Osteoblast (primary cell): ENCODE measurements around the gene RECQL. TPM values are rescaled to one million over a fixed set of nuclear protein-coding genes. Genes with fewer than 3 reads are reported as not detected.

Experiments used
- DNase-seq: peaks from one replicate; pipeline ENCODE4 v3.0.0; 2011; ENCODE audit warnings: low spot score, mixed read lengths; ENCODE audit not compliant: insufficient read length; ENCODE audit errors: missing footprints
- H2AFZ ChIP-seq: 2 replicates; pipeline ENCODE4 v1.6.0; 2011; ENCODE audit warnings: mild to moderate bottlenecking, low read length
- H3K27ac ChIP-seq: 2 replicates; pipeline ENCODE4 v1.5.1; 2011; ENCODE audit warnings: mild to moderate bottlenecking, low read depth, low read length, moderate library complexity
- H3K27me3 ChIP-seq: 2 replicates; pipeline ENCODE4 v1.6.0; 2012; ENCODE audit warnings: mild to moderate bottlenecking, control low read depth, inconsistent platforms, low read length, moderate library complexity; ENCODE audit not compliant: insufficient read depth
- H3K36me3 ChIP-seq: 2 replicates; pipeline ENCODE4 v1.5.1; 2011; ENCODE audit warnings: mild to moderate bottlenecking, low read length, control low read depth, moderate library complexity; ENCODE audit not compliant: insufficient read depth
- H3K4me1 ChIP-seq: 2 replicates; pipeline ENCODE4 v1.5.1; 2011; ENCODE audit warnings: mild to moderate bottlenecking, low read length, control low read depth, moderate library complexity; ENCODE audit not compliant: insufficient read depth
- H3K4me2 ChIP-seq: 2 replicates; pipeline ENCODE4 v1.6.0; 2011; ENCODE audit warnings: mild to moderate bottlenecking, low read length; ENCODE audit not compliant: insufficient read depth
- H3K4me3 ChIP-seq: fragments of 200-600 bp; sonication (generic); 3 replicates; pipeline ENCODE4 v1.5.1; 2012; ENCODE audit warnings: mild to moderate bottlenecking, low read length, inconsistent platforms; ENCODE audit not compliant: insufficient read depth
- H3K79me2 ChIP-seq: 2 replicates; pipeline ENCODE4 v1.6.0; 2012; ENCODE audit warnings: mild to moderate bottlenecking, low read length, control low read depth, inconsistent platforms; ENCODE audit not compliant: insufficient read depth
- H3K9me3 ChIP-seq: 2 replicates; pipeline ENCODE4 v1.5.1; 2011; ENCODE audit warnings: low read depth, low read length, control low read depth
- H4K20me1 ChIP-seq: 2 replicates; pipeline ENCODE4 v1.6.0; 2012; ENCODE audit warnings: mild to moderate bottlenecking, low read length, control low read depth; ENCODE audit not compliant: insufficient read depth
- total RNA-seq: library from RNA; depleted of rRNA; stranded (reverse); fragments of >200 nt; gene quantifications from 2 replicates; pipeline ENCODE4 v1.2.3, GENCODE V29; 2012
- TF ChIP-seq, protein P1 (sequence below): IDR thresholded peaks from 2 replicates; pipeline ENCODE4 v1.5.1; 2011; ENCODE audit warnings: mild to moderate bottlenecking, low read depth, low read length, moderate library complexity; ENCODE audit errors: extremely low read depth

RECQL gene
- total RNA-seq, 1 donor: 83.6 TPM

DNA sequence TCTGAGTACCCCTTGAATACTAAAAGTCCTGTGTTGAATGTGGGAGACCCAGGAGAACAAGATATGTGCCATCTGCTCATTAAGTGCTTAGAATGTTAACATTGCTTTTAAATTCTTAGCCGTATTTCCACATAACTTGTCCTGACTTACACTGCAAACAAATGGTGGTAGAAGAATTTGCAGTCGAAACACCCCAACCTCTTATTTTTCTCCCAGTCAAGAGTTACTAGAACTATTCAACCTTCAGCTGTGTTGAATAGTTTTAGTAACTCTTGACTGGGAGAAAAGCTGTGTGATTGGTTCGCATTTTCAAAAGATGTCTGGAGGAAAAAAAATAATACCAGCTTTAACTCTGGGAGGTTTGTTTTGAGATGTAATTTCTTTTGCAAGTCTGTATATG lies 17.0 kb upstream of the RECQL start:
- DNase-seq: no peak
- no peak overlapping the region for H3K4me2 ChIP-seq
- H3K79me2 ChIP-seq: peaks cover 3% of the 10 kb centered on the region
- H3K9me3 ChIP-seq: no peaks in the 10 kb centered on the region
- no peaks in the 10 kb centered on the region for H3K4me1 ChIP-seq
- TF ChIP-seq, protein P1, sequence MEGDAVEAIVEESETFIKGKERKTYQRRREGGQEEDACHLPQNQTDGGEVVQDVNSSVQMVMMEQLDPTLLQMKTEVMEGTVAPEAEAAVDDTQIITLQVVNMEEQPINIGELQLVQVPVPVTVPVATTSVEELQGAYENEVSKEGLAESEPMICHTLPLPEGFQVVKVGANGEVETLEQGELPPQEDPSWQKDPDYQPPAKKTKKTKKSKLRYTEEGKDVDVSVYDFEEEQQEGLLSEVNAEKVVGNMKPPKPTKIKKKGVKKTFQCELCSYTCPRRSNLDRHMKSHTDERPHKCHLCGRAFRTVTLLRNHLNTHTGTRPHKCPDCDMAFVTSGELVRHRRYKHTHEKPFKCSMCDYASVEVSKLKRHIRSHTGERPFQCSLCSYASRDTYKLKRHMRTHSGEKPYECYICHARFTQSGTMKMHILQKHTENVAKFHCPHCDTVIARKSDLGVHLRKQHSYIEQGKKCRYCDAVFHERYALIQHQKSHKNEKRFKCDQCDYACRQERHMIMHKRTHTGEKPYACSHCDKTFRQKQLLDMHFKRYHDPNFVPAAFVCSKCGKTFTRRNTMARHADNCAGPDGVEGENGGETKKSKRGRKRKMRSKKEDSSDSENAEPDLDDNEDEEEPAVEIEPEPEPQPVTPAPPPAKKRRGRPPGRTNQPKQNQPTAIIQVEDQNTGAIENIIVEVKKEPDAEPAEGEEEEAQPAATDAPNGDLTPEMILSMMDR: no peak
- peaks cover 6% of the 10 kb centered on the region for H4K20me1 ChIP-seq
- H3K36me3 ChIP-seq: peaks cover 40% of the 10 kb centered on the region
- no peak overlapping the region for H2AFZ ChIP-seq
- H3K27ac ChIP-seq: no peak overlapping the region
- H3K4me3 ChIP-seq: no peak overlapping the region
- no peaks in the 10 kb centered on the region for H3K27me3 ChIP-seq

DNA sequence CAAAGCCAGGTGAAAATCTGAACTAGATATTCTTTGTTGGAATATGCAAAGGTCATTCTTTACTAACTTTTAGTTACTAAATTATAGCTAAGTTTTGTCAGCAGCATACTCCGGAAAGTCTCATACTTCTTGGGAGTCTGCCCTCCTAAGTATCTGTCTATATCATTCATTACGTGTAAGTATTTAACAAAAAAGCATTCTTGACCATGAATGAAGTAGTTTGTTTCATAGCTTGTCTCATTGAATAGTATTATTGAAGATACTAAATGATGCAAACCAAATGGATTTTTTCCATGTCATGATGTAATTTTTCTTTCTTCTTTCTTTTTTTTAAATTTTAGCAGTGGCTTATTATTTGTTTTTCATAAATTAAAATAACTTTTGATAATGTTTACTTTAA lies 14.8 kb upstream of the RECQL start:
- H3K36me3 ChIP-seq: peaks cover 57% of the 10 kb centered on the region
- H2AFZ ChIP-seq: no peak overlapping the region
- H3K9me3 ChIP-seq: no peaks in the 10 kb centered on the region
- peaks cover 8% of the 10 kb centered on the region for H3K79me2 ChIP-seq
- peaks cover 6% of the 10 kb centered on the region for H4K20me1 ChIP-seq
- H3K4me1 ChIP-seq: no peaks in the 10 kb centered on the region
- no peak for DNase-seq
- H3K4me2 ChIP-seq: no peak overlapping the region
- H3K27me3 ChIP-seq: no peaks in the 10 kb centered on the region
- TF ChIP-seq, protein P1: no peak
- H3K4me3 ChIP-seq: no peak overlapping the region
- no peak overlapping the region for H3K27ac ChIP-seq

DNA sequence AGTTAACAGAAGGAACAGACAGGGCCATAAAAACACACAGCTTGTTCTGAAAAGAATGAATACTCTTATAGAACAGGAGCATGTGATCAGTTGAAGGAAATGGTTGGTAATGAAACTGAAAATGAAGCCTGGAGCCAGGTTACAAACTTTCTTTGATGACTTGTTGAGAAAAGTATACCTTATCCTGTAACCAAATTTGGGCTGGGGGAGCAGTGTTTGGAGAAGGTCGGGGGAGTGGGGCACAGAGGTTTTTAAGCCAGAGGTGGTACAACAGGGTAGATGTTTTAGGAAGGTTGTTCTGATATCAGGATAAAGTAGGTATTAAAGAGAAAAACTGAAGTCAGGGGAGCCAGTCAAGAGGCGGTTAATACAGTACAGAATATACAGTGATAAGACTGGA lies 8.3 kb upstream of the RECQL start:
- TF ChIP-seq, protein P1: no peak
- Histone ChIP-seq H3K4me3 (no peak overlapping the region), H3K79me2 (peaks cover 70% of the 10 kb centered on the region), H3K4me2 (no peak overlapping the region), H3K9me3 (no peaks in the 10 kb centered on the region), H3K27me3 (no peaks in the 10 kb centered on the region), H3K4me1 (peaks cover 7% of the 10 kb centered on the region), H4K20me1 (peaks cover 54% of the 10 kb centered on the region), H3K36me3 (peaks cover 46% of the 10 kb centered on the region), H2AFZ (no peak overlapping the region), H3K27ac (no peak overlapping the region)
- DNase-seq: no peak

DNA sequence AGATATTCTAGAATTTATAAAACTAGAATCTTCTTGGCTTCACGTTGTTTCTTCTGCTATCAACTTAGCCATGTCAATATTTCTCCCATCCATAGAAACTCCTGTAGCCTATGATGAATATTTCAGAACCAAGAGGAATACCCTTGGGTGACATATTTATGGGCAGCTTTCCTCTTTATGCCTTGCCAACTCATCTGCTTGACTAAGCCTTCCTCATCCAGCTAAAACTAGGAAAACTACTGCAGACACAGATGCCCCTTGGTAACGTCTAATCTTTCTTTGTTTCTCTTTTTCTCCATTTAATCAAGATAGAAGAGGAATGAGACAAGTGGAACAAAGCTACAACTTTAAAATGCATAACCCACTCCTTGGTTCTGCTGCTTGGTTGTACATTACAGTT lies 6.4 kb upstream of the RECQL start:
- Histone ChIP-seq H3K9me3 (no peaks in the 10 kb centered on the region), H3K36me3 (peaks cover 27% of the 10 kb centered on the region), H3K27me3 (no peaks in the 10 kb centered on the region), H3K4me1 (peaks cover 17% of the 10 kb centered on the region), H3K4me3 (no peak overlapping the region), H2AFZ (no peak overlapping the region), H3K27ac (no peak overlapping the region), H3K79me2 (peaks cover 86% of the 10 kb centered on the region), H3K4me2 (no peak overlapping the region), H4K20me1 (peaks cover 66% of the 10 kb centered on the region)
- TF ChIP-seq, protein P1: no peak
- peak; percentile 55 for DNase-seq
